NCI-H1105 treated with DMSO at 0.1 percent for 48 hours (cell line): ENCODE measurements around the gene ARID5B.

Source experiments
- DNase-seq: peaks from one replicate; lab custom pipeline; 2025; lab: John Stamatoyannopoulos, UW

Gene ARID5B

GRCh38 chr10:61905837-61906561 is 4.5 kb downstream of the ARID5B start:
- DNase-seq: no peak

DNA sequence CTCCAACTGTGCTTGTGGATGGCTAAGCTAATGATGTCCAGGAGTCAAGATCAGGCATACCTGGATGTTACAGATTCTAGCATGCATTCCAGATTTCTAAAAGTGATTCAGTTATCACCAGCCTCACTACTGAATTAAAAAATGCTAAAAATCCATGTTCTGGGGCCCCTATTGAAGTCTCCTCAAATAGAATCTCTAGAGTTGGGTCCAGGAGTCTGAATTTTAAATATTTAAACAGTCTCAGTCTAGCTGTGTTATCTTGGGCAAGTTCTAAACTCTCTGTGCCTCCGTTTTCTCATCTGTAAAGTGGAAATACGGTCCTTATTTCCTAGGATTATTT is 5.0 kb downstream of the ARID5B start:
- no peak for DNase-seq

DNA sequence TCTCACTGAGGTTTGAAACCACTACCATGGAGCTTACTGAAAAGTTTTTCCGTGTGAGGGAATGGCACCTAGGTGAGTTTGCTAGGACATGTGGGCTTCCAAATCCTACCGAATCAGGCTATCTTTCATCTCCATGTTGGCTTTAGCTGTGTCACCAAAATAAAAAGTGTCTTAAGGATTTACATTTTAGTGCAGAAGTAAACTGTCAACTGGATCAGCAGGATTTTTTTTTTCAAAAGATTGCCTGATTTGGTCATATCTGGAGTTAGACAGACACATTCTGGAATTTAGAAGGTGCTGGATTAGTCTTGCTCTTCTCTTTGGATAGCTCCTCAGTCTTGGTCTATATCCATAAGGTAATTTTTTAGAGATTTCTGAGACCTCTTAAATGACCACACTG is 5.5 kb downstream of the ARID5B start:
- no peak for DNase-seq

- DNase-seq: no peak
These were observed 6.1 kb downstream of the ARID5B start for GRCh38 chr10:61907587-61907986.

- DNase-seq: no peak
These were observed 8.8 kb downstream of the ARID5B start for GRCh38 chr10:61910226-61910805.

DNA sequence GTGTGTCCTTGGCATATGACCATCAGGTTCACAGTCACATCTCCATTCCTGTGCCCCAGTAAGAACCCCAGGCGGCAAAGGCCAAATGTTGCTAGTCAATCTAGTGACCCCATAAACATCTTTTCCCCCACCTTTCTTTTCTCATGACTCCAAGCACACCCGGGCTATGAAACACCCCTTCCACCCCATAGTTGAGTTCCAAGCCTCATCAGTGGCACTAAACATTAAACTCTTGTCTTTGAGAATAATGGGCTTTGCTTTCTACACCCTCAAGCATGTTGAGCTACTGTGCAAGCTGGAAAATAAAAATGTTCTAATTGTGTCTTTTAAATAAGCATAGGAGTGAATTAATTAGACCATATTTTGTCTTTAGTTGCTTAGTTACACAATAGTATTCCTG is 9.4 kb downstream of the ARID5B start:
- DNase-seq: no peak

DNA sequence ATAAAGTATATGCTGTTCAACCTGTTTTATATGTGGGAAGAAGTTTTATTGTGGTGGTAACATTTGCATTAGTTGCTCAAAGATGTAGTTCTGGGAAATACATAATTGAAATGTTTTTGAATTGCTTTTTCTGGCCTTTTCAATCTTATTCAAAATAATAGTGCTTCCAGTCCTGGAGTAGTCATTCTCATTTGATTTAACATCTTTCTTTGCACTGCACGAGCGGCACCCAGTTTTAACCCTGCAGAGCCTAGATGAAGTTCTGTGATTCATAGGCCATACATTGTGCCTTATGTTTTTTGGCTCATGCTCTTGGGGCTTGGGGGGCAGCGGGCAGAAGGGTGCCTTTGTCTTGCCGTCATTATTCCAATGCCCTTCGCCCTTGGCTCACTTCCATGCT is 9.9 kb downstream of the ARID5B start:
- no peak for DNase-seq

DNA sequence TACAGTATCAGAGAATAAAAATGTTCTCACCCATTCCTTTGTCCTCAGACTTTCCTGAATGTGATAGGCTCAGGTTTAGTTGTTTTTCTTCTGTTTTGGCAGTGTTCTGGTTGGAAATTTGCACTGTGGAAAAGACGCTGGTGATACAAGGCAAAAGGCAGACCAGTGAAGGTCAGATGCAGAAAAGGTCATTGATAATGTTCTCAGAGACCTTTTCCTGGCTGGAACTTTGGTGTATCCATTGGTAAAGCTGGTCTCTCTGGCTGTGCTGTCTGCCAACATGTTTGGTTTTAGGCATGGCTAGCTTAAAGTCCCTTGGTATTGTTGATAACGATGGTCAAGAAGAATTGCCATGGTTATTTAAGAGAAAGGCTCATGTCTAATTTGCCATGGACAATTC is 11.5 kb downstream of the ARID5B start:
- no peak for DNase-seq

- DNase-seq: no peak
These were observed 16.6 kb downstream of the ARID5B start for GRCh38 chr10:61918140-61918539.

DNA sequence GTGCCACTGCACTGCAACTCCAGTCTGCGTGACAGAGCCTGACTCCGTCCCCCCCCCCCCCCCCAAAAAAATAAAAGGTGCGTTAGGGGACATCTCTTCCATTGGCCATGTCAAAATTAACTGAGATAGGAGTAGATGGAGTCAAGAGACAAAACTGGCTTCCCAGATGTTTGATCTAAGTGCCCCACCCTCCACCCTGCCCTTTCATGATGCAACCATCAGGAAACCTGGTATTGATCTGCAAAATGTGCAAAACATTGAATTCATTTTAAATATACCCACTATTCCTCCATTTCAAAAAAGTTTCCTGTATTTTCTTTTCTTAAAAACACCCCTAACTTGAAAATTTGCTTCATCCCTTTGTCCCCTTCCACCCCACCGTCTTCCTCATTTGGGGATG is 17.5 kb downstream of the ARID5B start:
- no peak for DNase-seq

DNA sequence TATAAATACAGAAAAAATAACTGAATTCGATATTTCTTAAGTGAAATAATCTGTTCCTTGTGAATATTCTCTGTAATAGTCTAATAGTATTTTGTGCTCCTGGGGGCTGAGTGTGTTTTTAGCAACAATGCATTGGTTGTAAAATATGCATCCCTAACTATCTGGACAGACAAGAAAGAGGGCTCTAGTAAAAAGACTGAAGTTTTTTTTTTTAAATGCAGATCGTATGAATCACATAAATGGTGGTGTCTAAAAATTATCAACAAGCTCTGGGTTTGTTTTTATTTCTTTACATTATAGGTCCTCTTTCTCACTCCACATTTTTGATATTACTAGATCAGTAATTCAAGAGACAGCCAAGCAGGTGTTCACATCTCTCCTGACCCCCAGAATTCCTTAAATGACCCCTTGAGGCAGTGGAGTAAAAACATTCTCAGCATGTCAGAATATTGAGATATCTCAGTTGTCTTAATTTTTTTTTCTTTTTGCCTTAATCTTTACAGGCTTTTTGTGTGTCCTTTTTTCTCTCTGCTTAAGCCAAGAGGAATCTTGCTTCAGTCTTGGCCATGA is 18.2 kb downstream of the ARID5B start:
- no peak for DNase-seq

DNA sequence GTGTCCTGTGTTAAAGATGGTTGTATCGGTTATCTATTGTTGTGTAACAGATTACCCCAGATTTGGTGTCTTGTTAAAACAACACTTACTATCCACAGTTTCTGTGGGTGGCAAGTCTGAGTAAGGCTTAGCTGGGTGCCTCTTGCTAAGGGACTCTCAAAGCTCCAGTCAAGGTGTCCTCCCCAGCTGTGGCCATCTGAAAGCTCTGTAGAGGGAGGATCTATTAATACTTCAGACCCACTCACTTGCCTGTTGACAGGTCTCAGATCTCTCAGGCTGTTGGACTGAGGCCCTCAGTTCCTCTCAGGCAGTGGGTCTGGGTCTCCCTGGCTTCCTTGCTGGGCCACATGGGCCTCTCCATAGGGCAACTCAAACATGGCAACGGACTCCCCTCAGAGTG is 19.6 kb downstream of the ARID5B start:
- no peak for DNase-seq

GRCh38 chr10:61923210-61923949 is 21.9 kb downstream of the ARID5B start:
- no peak for DNase-seq

GRCh38 chr10:61923950-61924274 is 22.4 kb downstream of the ARID5B start:
- no peak for DNase-seq

DNA sequence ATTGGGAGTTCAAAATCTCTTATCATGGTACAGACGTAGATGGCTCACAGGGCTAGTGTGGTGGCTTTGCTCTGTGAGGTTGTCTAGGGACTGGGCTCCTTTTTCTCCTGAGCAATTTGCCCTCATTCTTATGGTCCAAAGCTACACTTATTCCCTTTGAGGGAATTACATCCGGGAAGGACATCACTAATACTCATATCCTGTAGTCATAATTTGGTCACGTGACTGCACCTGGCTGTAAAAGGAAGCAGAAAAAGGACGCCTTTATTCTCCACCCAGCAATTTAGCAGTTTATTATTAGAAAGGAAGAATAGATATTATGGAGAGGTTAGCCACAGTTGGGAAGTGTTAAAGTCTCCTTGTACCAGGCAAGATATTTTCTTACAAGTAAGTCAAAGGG is 28.1 kb downstream of the ARID5B start:
- no peak for DNase-seq

- no peak for DNase-seq
These were observed 30.3 kb downstream of the ARID5B start for GRCh38 chr10:61931620-61932332.

DNA sequence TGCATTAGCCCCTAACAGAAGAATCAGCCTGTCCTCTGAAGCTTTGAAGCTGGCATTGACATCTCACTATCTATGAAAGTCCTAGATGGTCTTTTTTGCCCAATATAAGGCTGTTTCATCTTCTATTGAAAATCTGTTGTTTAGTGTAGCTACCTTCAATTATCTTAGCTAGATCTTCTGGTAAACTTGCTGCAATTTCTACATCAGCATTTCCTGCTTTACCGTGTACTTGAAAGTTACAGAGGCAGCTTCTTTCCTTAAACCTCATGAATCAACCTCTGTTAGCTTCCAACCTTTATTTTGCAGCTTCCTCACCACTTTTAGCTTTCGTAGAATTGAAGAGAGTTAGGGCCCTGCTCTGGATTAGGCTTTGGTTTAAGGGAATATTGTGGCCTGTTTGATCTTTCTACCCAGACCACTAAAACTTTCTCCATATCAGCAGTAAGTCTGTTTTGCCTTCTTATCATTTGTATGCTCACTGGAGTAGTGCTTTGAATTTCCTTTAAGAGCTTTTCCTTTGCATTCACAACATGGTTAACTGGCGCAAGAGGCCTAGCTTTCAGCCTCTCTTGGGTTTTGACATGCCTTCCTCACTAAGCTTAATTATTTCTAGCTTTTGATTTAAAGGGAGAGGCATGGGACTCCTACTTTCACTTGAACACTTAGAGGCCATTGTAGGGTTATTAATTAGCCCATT is 32.5 kb downstream of the ARID5B start:
- no peak for DNase-seq

DNA sequence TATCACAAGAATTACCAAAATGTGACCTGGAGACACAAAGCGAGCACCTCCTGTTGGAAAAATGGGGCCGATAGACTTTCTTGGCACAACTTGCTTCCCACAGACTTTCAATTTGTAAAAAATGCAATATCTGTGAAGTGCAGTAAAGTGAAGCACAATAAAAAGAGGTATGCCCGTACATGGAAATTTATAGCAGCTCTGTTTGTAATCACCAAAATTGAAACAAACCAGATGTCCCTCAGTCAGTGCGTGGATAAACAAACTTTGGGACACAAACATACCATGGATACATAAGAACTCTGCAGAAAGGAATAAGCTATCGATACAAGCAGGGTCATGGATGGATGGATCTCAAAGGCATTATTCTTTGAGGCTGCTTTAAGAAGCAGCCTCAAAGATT is 33.6 kb downstream of the ARID5B start:
- DNase-seq: no peak

DNA sequence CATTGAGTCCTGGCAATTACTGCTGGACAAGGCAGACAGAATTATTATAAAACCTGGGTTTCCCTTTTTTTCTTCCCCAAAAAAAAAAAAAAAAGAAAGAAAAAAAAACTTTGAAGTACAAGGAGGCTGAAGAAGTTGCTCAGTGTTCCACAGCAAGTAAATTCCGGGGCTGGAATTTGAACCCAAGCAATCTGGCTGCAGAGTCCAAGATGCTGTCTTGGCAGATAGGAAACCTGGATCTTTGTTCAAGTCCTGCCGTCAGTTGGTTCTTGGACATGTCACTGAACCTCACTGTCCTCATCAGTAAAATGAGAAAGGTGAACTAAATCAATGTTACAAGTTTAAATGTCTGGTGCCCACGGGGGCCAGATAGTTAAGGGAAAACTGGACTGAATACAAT is 35.3 kb downstream of the ARID5B start:
- DNase-seq: no peak

- DNase-seq: no peak
These were observed 36.3 kb downstream of the ARID5B start for GRCh38 chr10:61937631-61938351.

DNA sequence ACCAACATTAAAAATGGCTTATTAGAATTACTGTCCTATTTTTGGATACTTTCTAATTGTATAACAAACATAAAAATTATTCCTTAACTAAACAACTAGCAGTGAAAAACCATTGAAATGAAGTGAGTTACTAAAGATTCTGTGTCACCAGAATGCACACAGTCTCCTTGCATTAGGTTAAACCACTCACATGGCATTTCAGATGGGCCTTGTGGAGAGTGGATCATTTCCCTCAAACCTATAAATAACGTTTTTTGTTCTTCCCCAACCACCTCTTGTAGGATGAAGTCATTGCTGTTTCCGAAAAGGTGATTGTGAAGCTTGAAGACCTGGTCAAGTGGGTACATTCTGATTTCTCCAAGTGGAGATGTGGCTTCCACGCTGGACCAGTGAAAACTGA is 38.4 kb downstream of the ARID5B start:
- no peak for DNase-seq
